K562 (cell line): Measurements from ENCODE around the gene LRRK2. TPM values are rescaled to one million over a fixed set of nuclear protein-coding genes. Genes with fewer than 3 reads are reported as not detected.

ENCODE experiments used
- ATAC-seq: fragments of 200-7000 bp; cut with Tn5 transposase; 3 replicates; pipeline ENCODE4 v1.9.1; 2020; ENCODE audit warnings: moderate library complexity
- BruUV-seq: library from RNA; stranded (reverse); fragments of 400-500 nt; replicated peaks from 2 replicates; lab custom pipeline; 2021; lab: Mats Ljungman, UMichigan
- CTCF ChIA-PET: fragments of 300-600 bp; formaldehyde crosslinking; extraction: SDS; loops from one replicate; lab custom pipeline; 2021; ENCODE audit warnings: low intra/inter-chr PET ratio; lab: Yijun Ruan, JAX
- POLR2A ChIA-PET: fragments of 300-600, 350-650 bp; sonication (Branson Sonifier 250); formaldehyde crosslinking; extraction: SDS; loops from one replicate; lab custom pipeline; 2021; ENCODE audit warnings: antibody characterized with exemption, inconsistent platforms; lab: Yijun Ruan, JAX
- DNase-seq, 4 experiments: peaks; one replicate each; pipeline versions ENCODE4 v3.0.0 to v3.0.0-alpha.2; 2011 to 2018; ENCODE audit warnings: low spot score in 3 of 4, mixed read lengths in 3 of 4; ENCODE audit errors: extremely low read depth in 1 of 4
- FAIRE-seq: peaks from 2 replicates; lab custom pipeline; 2011; peaks lifted over from hg19 to GRCh38; lab: Jason Lieb, UNC
- H2AFZ ChIP-seq: 2 replicates; pipeline ENCODE4 v1.6.0; 2011; ENCODE audit warnings: low read depth, low read length, control low read depth, inconsistent platforms
- H3K27ac ChIP-seq: fragments of 200-600 bp; 3 replicates; pipeline ENCODE4 v1.8.0; 2011; ENCODE audit warnings: low read depth, mild to moderate bottlenecking, control low read depth, inconsistent platforms, low read length, moderate library complexity, mixed read lengths; ENCODE audit errors: extremely low read depth
- H3K27me3 ChIP-seq, 2 experiments: fragments of 300-600 bp in 1 of 2; 2 replicates in 1 of 2; 3 replicates in 1 of 2; pipeline versions ENCODE4 v1.6.0 to v1.8.0; 2011; ENCODE audit warnings: inconsistent platforms in 2 of 2, low read length in 2 of 2, mild to moderate bottlenecking in 1 of 2, mixed read lengths in 1 of 2, moderate library complexity in 1 of 2; ENCODE audit not compliant: control insufficient read depth in 2 of 2, insufficient read depth in 2 of 2
- H3K36me3 ChIP-seq: fragments of 300-600 bp; 3 replicates; pipeline ENCODE4 v1.8.0; 2011; ENCODE audit warnings: mild to moderate bottlenecking, low read length, inconsistent platforms; ENCODE audit not compliant: control insufficient read depth, insufficient read depth
- H3K4me1 ChIP-seq, 2 experiments: fragments of 200-600 bp in 1 of 2; replicated peaks in 1 of 2; 2 replicates in 1 of 2; 3 replicates in 1 of 2; pipeline versions ENCODE4 v1.5.1 to v1.8.0; 2011; ENCODE audit warnings: inconsistent platforms in 2 of 2, low read length in 2 of 2, mild to moderate bottlenecking in 1 of 2, mixed read lengths in 1 of 2, moderate library complexity in 1 of 2; ENCODE audit not compliant: control insufficient read depth in 2 of 2, insufficient read depth in 2 of 2
- H3K4me2 ChIP-seq: 2 replicates; pipeline ENCODE4 v1.6.1; 2011; ENCODE audit warnings: low read length, control low read depth, inconsistent platforms, mixed read lengths; ENCODE audit not compliant: insufficient read depth
- H3K4me3 ChIP-seq: fragments of 200-600 bp; sonication (generic), shearing (Covaris generic); 2 replicates; pipeline ENCODE4 v1.5.1; 2016; ENCODE audit warnings: control low read depth, inconsistent platforms
- H3K79me2 ChIP-seq: fragments of 200-600 bp; 3 replicates; pipeline ENCODE4 v1.8.0; 2011; ENCODE audit warnings: low read length, inconsistent platforms; ENCODE audit not compliant: control insufficient read depth, insufficient read depth
- H3K9ac ChIP-seq, 2 experiments: 2 replicates each; pipeline versions ENCODE4 v1.6.0 to v1.6.1; 2011; ENCODE audit warnings: low read depth in 2 of 2, low read length in 2 of 2, control low read depth in 1 of 2, inconsistent platforms in 1 of 2, mild to moderate bottlenecking in 1 of 2, mixed read lengths in 1 of 2; ENCODE audit not compliant: insufficient read depth in 1 of 2
- H3K9me1 ChIP-seq: one replicate; pipeline ENCODE4 v1.6.0; 2011; ENCODE audit warnings: inconsistent platforms, mild to moderate bottlenecking, low read length, moderate library complexity; ENCODE audit not compliant: control insufficient read depth, insufficient read depth
- H3K9me3 ChIP-seq: replicated peaks from 2 replicates; pipeline ENCODE4 v1.5.1; 2011; ENCODE audit warnings: low read depth, low read length, inconsistent platforms; ENCODE audit not compliant: control insufficient read depth, insufficient read depth
- H4K20me1 ChIP-seq: replicated peaks from 2 replicates; pipeline ENCODE4 v1.6.1; 2011; ENCODE audit warnings: low read length, inconsistent platforms, mixed read lengths; ENCODE audit not compliant: control insufficient read depth, insufficient read depth
- HDGF ChIP-seq: fragments of 450-650 bp; IDR thresholded peaks from 2 replicates; pipeline ENCODE4 v1.6.1; 2016
- MECOM ChIP-seq: fragments of 250-450 bp; sonication (Bioruptor Pico); IDR thresholded peaks from 2 replicates; pipeline ENCODE4 v1.8.0; 2022; ENCODE audit warnings: inconsistent platforms
- ZFP91 ChIP-seq: sonication (generic); formaldehyde crosslinking; IDR thresholded peaks from 2 replicates; pipeline ENCODE4 v1.8.0; 2022; ENCODE audit warnings: mild to moderate bottlenecking, missing genetic modification reagents
- ZNF134 ChIP-seq: fragments of 250-450 bp; sonication (Bioruptor Pico); conservative IDR thresholded peaks from 2 replicates; pipeline ENCODE4 v1.4.0; 2020
- ZNF165 ChIP-seq: fragments of 250-450 bp; sonication (Bioruptor Pico); IDR thresholded peaks from 2 replicates; pipeline ENCODE4 v1.4.0; 2020; ENCODE audit warnings: borderline replicate concordance
- ZNF696 ChIP-seq: fragments of 250-450 bp; sonication (Bioruptor Pico); conservative IDR thresholded peaks from 2 replicates; pipeline ENCODE4 v1.4.0; 2020; ENCODE audit warnings: mild to moderate bottlenecking, moderate library complexity
- ZNF780A ChIP-seq: fragments of 250-450 bp; sonication (Bioruptor Pico); IDR thresholded peaks from 2 replicates; pipeline ENCODE4 v1.5.0; 2021; ENCODE audit warnings: mild to moderate bottlenecking
- WGBS: fragments of 100-300 bp; shearing (Covaris generic); methylation state at CpG from one replicate; pipeline ENCODE4 v1.1.6; 2016; ENCODE audit warnings: low coverage, mixed read lengths; ENCODE audit not compliant: insufficient coverage; ENCODE audit errors: missing lambda C conversion rate; 5-methylcytosine and 5-hydroxymethylcytosine counted together
- in situ Hi-C: fragments of 300-500 bp; cut with MboI; formaldehyde crosslinking; loops from 4 replicates; pipeline ENCODE4 v1.15.0; 2018; ENCODE audit warnings: inconsistent platforms, mixed read lengths
- intact Hi-C: fragments of 100-400 bp; cut with micrococcal nuclease; formaldehyde crosslinking; loops from 2 replicates; pipeline ENCODE4 v1.14.2; 2022
- polyA plus RNA-seq, 8 experiments: library from polyadenylated mRNA; depleted of rRNA in 4 of 8; stranded (reverse) in 5 of 8; unstranded in 3 of 8; fragments of >200 nt; fragmentation: Nextera tagmentation in 2 of 8; fragmentation: Illumina TruSeq in 1 of 8; extraction: Ambion mirVana in 2 of 8; extraction: Trizol in 1 of 8; gene quantifications; 2 replicates each; pipeline versions ENCODE4 v1.2.1 to v1.2.3, GENCODE V29; 2011 to 2014; ENCODE audit warnings: inconsistent platforms in 1 of 8, missing spikeins in 1 of 8
- total RNA-seq, 7 experiments: library from RNA; depleted of rRNA in 6 of 7; stranded (reverse); fragments of >200 nt in 6 of 7; fragmentation: Illumina TruSeq in 2 of 7; extraction: Trizol in 2 of 7; gene quantifications; 2 replicates each; pipeline versions ENCODE4 v1.2.1 to v1.2.3, GENCODE V29; 2011 to 2021; ENCODE audit warnings: low replicate concordance in 1 of 7
- TF ChIP-seq, protein P1 (sequence below): fragments of 450-650 bp; conservative IDR thresholded peaks from 2 replicates; pipeline ENCODE4 v1.6.1; 2016; ENCODE audit warnings: missing genetic modification characterization, low read depth, mild to moderate bottlenecking, control low read depth, missing compliant biosample characterization
- TF ChIP-seq, protein P2 (sequence below): sonication (generic); formaldehyde crosslinking; IDR thresholded peaks from 2 replicates; pipeline ENCODE4 v1.8.1; 2023; ENCODE audit warnings: mild to moderate bottlenecking, missing genetic modification reagents

Gene LRRK2
- total and polyA plus RNA-seq, 9 of the 15 experiments (the other 6 are each of a cell fraction or from before 2014, with no cell fraction given): 0.03 to 0.89 (median 0.31) TPM

DNA sequence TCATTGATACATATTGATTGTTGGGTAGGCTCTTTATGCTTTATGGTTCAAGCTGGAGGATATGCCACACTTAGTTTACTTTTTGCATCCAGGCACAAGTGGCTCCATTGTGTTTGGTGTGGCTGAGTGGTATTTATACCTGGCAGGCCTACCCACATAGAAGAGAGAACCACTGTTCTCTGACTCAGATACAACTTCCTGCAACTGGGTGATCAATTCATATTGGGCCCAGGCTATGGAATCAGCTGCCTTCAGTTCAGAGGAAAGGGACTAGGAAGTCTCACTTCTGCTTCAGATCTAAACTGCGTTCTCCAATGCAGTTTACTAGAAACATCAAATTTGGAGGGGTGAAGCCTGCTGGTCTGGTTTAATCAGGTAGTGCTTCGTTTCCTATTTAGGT lies 49.8 kb upstream of the LRRK2 start:
- Histone ChIP-seq H3K36me3 (no peaks in the 10 kb centered on the region), H3K4me2 (no peak overlapping the region), H2AFZ (no peak overlapping the region), H3K27ac (no peak overlapping the region), H4K20me1 (no peaks in the 10 kb centered on the region), H3K9me3 (no peaks in the 10 kb centered on the region), H3K79me2 (no peaks in the 10 kb centered on the region), H3K4me1 (no peaks in the 10 kb centered on the region), H3K9me1 (no peaks in the 10 kb centered on the region), H3K4me3 (no peak overlapping the region), H3K27me3 (no peaks in the 10 kb centered on the region), H3K9ac (no peak overlapping the region)
- intact Hi-C loops (no loop called here), in situ Hi-C loops (no loop called here)
- no TSS peak for BruUV-seq
- 3% methylated on average over 2 of the region's 2 CpGs for WGBS
- no peak for FAIRE-seq
- TF ChIP-seq HDGF: no peak
- TF ChIP-seq ZNF780A (CRISPR knock-in tag): no peak
- TF ChIP-seq ZNF165 (CRISPR knock-in tag): no peak
- TF ChIP-seq ZNF134 (CRISPR knock-in tag): no peak
- TF ChIP-seq, protein P1, sequence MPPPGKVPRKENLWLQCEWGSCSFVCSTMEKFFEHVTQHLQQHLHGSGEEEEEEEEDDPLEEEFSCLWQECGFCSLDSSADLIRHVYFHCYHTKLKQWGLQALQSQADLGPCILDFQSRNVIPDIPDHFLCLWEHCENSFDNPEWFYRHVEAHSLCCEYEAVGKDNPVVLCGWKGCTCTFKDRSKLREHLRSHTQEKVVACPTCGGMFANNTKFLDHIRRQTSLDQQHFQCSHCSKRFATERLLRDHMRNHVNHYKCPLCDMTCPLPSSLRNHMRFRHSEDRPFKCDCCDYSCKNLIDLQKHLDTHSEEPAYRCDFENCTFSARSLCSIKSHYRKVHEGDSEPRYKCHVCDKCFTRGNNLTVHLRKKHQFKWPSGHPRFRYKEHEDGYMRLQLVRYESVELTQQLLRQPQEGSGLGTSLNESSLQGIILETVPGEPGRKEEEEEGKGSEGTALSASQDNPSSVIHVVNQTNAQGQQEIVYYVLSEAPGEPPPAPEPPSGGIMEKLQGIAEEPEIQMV: no peak
- TF ChIP-seq, protein P2, sequence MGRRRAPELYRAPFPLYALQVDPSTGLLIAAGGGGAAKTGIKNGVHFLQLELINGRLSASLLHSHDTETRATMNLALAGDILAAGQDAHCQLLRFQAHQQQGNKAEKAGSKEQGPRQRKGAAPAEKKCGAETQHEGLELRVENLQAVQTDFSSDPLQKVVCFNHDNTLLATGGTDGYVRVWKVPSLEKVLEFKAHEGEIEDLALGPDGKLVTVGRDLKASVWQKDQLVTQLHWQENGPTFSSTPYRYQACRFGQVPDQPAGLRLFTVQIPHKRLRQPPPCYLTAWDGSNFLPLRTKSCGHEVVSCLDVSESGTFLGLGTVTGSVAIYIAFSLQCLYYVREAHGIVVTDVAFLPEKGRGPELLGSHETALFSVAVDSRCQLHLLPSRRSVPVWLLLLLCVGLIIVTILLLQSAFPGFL (CRISPR knock-in tag): no peak
- TF ChIP-seq ZNF696 (CRISPR knock-in tag): no peak
- TF ChIP-seq ZFP91 (CRISPR knock-in tag): no peak
- no peak for TF ChIP-seq MECOM (CRISPR knock-in tag)
- DNase-seq: no peak
- POLR2A ChIA-PET: no interaction called here
- ATAC-seq: no peak
- CTCF ChIA-PET: no interaction called here
